NAMALWA (cell line): ENCODE data around the gene DISP2.

Source experiments
- DNase-seq: peaks from one replicate; pipeline ENCODE4 v3.0.0-alpha.2; 2015; ENCODE audit warnings: low spot score

DISP2 gene

DNA sequence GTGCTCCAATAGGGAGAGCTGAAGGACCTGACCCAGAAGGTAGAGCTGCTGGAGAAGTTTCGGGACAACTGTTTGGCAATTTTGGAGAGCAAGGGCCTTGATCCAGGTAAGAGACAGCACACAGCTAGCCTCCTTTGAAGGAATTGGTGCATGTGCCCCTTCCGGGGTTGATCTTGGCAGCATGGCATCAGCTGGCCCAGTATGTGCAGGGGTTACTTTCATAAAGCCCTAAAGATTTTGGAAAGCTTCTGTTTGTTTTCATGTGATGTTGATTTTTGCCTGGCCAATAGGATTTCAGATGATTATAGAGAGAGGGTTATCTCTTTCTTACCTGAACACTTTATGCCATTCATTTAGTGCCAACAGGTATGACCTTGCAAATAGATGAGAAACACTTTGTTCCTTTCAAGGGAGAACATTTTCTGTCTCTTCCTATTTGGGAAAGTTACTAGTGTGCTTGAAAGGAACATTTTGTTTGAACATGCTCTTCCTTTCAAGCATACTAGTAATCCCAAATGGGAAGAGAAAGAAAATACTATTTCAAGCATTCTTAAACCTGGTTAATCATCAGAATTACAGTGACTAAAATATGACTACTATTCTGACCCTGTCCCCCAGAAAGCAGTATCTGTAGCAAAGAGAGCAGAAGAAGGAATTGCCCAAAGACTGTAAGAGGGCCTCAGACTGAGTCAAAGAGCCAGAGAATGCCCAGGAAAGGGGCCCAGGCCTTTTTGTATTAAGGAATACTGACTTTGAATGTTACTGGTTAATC, 32.0 kb downstream of the DISP2 start:
- DNase-seq = no peak

DNA sequence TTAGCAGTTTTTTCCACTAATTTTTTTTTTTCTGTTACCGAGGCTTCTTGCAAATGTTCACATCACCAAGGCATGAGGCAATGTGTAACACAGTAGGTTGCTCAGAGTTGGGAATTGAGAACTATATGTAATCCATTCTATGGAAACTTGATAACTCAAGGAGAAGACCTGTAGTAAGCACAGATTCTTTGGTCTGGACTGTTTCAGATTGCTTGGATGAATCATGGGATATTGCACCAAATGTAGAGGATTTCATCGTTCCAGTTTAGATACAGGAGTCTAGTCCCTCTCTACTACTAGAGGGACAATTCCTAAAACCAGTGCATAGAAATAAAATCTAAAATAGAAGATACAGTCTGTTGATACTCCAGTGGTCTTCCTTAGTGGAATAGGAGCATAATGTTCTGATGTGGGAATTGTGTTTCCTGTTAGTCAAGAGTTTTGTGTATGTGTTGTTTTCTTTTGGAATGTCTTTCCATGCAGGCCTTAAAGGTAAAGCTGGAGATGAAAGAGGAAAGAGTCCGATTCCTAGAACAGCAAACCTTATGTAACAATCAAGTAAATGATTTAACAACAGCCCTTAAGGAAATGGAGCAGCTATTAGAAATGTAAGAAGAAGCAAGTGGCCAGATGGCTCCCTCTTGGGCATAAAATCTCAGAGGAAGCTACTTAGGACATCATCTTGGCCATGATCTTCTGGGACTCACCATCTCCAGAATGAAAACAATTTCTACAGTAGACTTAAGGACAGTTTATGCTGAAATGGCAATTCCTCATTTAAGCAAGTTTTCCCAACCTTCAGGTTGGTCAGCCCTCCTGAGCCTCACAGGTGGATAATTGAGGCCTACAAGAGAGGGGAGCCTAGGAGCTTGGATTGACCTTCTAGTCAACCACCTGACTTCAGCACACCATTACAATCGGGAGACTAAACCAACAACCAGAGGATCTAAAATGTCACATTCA, 35.2 kb downstream of the DISP2 start:
- no peak for DNase-seq

- no peak for DNase-seq
These were observed 39.8 kb downstream of the DISP2 start for GRCh38 chr15:40397688-40398412.

GRCh38 chr15:40398413-40398873, 40.4 kb downstream of the DISP2 start:
- peak; percentile 42 for DNase-seq

GRCh38 chr15:40399370-40399769, 41.4 kb downstream of the DISP2 start:
- no peak for DNase-seq

DNA sequence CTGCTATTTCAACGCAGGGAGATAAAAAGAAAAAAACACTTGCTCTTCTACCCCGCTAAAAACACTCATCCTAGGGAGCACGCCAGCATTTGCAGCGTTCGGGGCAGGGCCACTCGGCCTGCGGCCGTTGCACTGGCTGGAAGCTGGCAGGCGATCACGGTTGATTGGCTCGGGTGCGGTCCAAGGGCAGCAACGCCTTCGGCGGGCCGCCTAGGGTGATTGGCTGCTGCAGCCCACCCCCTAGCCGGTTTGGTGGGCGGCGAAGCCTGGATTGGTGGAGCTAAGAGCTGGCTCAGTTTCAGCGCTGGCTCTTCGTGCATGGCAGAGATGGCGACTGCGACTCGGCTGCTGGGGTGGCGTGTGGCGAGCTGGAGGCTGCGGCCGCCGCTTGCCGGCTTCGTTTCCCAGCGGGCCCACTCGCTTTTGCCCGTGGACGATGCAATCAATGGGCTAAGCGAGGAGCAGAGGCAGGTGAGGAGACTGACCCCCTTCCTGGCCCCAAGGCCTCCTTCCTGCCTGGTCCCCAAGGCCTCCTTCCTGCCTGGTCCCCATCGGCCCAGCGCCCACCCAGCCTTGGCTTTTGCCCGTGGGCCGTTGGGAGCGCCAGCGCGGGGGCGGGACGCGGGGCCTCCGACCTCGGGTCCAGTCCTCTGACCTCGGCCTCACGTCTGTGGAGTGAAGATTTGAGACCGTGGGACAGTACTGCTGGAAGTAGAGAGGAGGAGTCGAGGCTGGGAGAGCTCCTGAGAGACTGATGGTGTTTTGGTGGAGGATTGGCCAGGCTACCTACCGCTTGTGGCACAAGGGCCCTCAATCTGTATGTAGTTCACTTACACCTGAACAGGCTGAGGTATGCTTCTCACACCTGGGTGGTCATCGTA, 47.7 kb downstream of the DISP2 start, which contains the start of gene IVD:
TSS of gene IVD (plus strand) at position 295 of the 881 bp plus-strand sequence. CDS start at position 328, 33 bp downstream.
- peak; percentile 93 for DNase-seq

- peak; percentile 59 for DNase-seq
These were observed 49.4 kb downstream of the DISP2 start for GRCh38 chr15:40407330-40407990.

GRCh38 chr15:40409366-40409765, 51.3 kb downstream of the DISP2 start:
- DNase-seq = no peak

DNA sequence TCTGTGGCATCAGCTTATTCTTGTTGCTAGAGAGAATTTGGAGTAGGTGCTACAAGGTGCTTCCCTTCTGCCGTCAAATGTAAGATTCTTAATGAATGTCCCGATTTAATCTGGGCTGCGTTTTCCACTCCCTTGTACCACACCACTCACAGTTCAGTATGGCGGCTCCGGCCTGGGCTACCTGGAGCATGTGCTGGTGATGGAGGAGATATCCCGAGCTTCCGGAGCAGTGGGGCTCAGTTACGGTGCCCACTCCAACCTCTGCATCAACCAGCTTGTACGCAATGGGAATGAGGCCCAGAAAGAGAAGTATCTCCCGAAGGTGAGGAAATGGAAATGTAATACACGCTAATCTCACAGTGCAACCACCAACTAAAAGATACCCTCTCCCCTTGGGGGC, 52.5 kb downstream of the DISP2 start:
- DNase-seq = no peak

- no peak for DNase-seq
These were observed 54.2 kb downstream of the DISP2 start for GRCh38 chr15:40412095-40412759.

- no peak for DNase-seq
These were observed 55.0 kb downstream of the DISP2 start for GRCh38 chr15:40413036-40413435.

- no peak for DNase-seq
These were observed 56.8 kb downstream of the DISP2 start for GRCh38 chr15:40414816-40415215.

GRCh38 chr15:40415226-40415625, 57.2 kb downstream of the DISP2 start:
- no peak for DNase-seq

- DNase-seq = no peak
These were observed 58.0 kb downstream of the DISP2 start for GRCh38 chr15:40416056-40416455.

DNA sequence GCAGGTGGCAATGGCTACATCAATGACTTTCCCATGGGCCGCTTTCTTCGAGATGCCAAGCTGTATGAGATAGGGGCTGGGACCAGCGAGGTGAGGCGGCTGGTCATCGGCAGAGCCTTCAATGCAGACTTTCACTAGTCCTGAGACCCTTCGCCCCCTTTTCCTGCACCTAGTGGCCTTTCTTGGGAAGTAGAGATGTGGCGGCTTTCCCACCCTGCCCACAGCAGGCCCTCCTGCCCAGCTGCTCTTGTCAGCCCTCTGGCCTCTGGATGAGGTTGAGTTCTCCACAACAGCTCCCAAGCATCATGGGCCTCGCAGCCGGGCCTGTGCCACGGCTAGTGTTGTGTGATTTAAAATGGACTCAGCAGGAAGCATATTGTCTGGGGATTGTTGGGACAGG, 60.1 kb downstream of the DISP2 start:
- no peak for DNase-seq

DNA sequence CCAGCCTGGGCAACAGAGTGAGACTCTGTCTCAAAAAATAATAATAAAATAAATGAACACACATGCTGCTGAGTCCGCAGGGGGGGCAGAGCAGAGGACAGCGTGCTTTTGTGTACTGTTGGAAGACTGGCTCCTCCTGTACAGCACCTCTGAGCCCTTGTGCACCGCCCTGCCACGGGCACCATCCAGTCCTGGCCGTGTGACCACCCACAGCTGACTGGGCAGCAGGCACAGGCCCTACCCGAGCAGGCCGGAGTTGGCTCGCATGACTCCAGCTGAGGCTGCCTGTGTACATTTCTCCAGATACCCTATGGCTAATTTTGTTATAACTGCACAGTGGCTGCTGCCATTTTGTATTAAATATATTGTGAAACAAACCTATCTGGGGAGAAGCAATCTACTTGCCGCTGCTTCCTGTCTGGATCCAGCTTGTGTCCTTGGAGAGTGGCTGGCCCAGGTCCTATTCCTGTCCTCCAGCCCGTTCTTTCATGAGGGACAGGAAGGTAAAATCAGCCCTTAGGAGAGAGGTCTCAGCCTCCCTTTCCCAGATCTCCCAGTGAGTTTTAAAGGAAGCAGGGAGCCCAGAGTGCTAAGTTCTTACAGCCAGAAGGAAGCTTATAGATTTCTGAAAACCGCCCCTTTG, 62.2 kb downstream of the DISP2 start:
- no peak for DNase-seq

- no peak for DNase-seq
These were observed 62.8 kb downstream of the DISP2 start for GRCh38 chr15:40420793-40421192.

DNA sequence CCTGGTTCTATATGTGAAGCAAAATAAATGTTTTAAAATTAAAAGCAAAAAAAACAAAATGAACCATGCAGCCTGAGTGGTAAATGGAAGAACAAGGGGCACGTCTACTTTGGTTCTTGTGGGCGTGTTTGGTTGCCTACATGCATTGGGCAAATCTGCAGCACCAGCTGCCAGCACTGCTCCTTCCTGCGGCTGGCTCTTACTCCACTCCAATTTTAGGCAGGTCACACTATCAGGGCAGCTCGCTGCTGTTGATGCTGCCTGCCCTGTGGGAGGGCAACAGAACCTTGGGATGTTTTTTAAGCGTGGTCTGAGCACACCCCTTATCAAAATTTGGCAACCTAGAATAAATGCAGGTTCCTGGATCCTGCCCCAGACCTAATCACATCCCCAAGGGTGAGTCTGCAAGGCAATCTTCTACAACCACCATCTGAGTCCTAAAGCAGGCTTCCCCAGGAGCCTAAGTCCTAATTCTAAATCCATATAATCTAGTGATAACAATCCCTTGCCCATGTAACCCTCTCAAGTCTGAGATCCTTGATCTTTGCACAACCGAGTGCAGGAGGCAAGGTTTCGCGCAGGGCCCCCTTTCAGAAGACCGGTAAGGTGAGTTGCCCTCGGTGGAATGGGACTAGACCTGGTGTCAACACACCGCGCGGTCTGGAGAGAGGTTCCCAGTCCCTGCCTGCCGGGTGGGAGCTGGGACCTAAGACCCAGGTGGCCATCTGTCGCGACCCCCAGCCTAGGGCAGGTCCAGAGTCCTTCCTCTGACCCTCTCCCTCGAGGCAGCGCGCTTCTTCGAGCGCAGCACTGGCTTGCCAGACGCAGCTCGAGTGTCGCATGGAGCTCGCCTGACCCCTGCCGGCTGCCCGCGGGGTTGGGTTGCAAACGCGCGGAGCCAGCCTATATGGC, 63.5 kb downstream of the DISP2 start:
- DNase-seq = peak; percentile 72
